HCT116 (cell line): Measurements from ENCODE around the gene RAB21. TPM values are rescaled to one million over a fixed set of nuclear protein-coding genes. Genes with fewer than 3 reads are reported as not detected.

Source experiments
- ATAC-seq: fragments of 200-7000 bp; cut with Tn5 transposase; 2 replicates; pipeline ENCODE4 v1.9.1; 2020; ENCODE audit warnings: mild to moderate bottlenecking, moderate library complexity
- BruUV-seq: library from RNA; stranded (reverse); fragments of 400-500 nt; replicated peaks from 2 replicates; lab custom pipeline; 2021; lab: Mats Ljungman, UMichigan
- CTCF ChIA-PET: fragments of 300-600 bp; sonication (Branson Sonifier 250); formaldehyde crosslinking; loops from one replicate; lab custom pipeline; 2021; ENCODE audit warnings: antibody characterized with exemption; lab: Charles Lee
- POLR2A ChIA-PET: fragments of 300-600, 350-600 bp; sonication (Branson Sonifier 250); formaldehyde crosslinking; loops from one replicate; lab custom pipeline; 2021; ENCODE audit warnings: antibody characterized with exemption; lab: Charles Lee
- RAD21 ChIA-PET, 2 experiments: fragments of 300-600 bp; sonication (Branson Sonifier 250); formaldehyde crosslinking; loops; one replicate each; lab custom pipeline; 2023; ENCODE audit warnings: low total read pairs in 2 of 2; ENCODE audit not compliant: uncharacterized antibody in 2 of 2, unreplicated experiment in 2 of 2, low non-redundant PET in 1 of 2; lab: Charles Lee
- DNase-seq: peaks from one replicate; pipeline ENCODE4 v3.0.0-alpha.2; 2010; ENCODE audit warnings: low read depth, low spot score
- H2AFZ ChIP-seq: fragments of 200-600 bp; shearing (Covaris generic), sonication (generic); 2 replicates; pipeline ENCODE4 v1.6.1; 2017; ENCODE audit warnings: low read depth, mixed run types, mixed read lengths, antibody characterized with exemption, low read length; ENCODE audit not compliant: poor library complexity, severe bottlenecking
- H3K27ac ChIP-seq: 2 replicates; pipeline ENCODE4 v1.5.1; 2012; ENCODE audit warnings: low read depth, low read length
- H3K27me3 ChIP-seq: fragments of 200-600 bp; sonication (generic); 2 replicates; pipeline ENCODE4 v1.6.1; 2016; ENCODE audit warnings: mixed run types, low read length, mixed read lengths; ENCODE audit not compliant: insufficient read depth
- H3K36me3 ChIP-seq, 2 experiments: fragments of 200-500 bp in 1 of 2; fragments of 200-600 bp in 1 of 2; sonication (Bioruptor generic) in 1 of 2; sonication (generic) in 1 of 2; 2 replicates each; pipeline versions ENCODE4 v1.5.1 to v1.6.1; 2014 to 2016; ENCODE audit warnings: low read length in 2 of 2, inconsistent platforms in 1 of 2, mixed read lengths in 1 of 2, mixed run types in 1 of 2; ENCODE audit not compliant: insufficient read depth in 2 of 2, control insufficient read depth in 1 of 2
- H3K4me1 ChIP-seq, 2 experiments: fragments of 200-600 bp in 1 of 2; sonication (generic) in 1 of 2; 2 replicates each; pipeline versions ENCODE4 v1.5.1 to v1.6.1; 2012 to 2017; ENCODE audit warnings: low read length in 2 of 2, inconsistent platforms in 1 of 2, mild to moderate bottlenecking in 1 of 2, mixed read lengths in 1 of 2, mixed run types in 1 of 2, moderate library complexity in 1 of 2; ENCODE audit not compliant: insufficient read depth in 2 of 2, control insufficient read depth in 1 of 2
- H3K4me2 ChIP-seq: fragments of 200-600 bp; sonication (generic); 2 replicates; pipeline ENCODE4 v1.6.1; 2017; ENCODE audit warnings: mixed run types, low read length, mixed read lengths
- H3K4me3 ChIP-seq, 2 experiments: fragments of 200-600 bp in 1 of 2; sonication (generic) in 1 of 2; replicated peaks in 1 of 2; 2 replicates each; pipeline ENCODE4 v1.5.1; 2011 to 2016; ENCODE audit warnings: low read length in 2 of 2, control low read depth in 1 of 2, low read depth in 1 of 2, mild to moderate bottlenecking in 1 of 2, mixed read lengths in 1 of 2, mixed run types in 1 of 2
- H3K79me2 ChIP-seq: fragments of 200-600 bp; sonication (generic); 2 replicates; pipeline ENCODE4 v1.6.1; 2017; ENCODE audit warnings: mild to moderate bottlenecking, mixed run types, low read length, moderate library complexity, mixed read lengths; ENCODE audit not compliant: insufficient read depth
- H3K9ac ChIP-seq: fragments of 200-600 bp; sonication (generic); 2 replicates; pipeline ENCODE4 v1.6.1; 2016; ENCODE audit warnings: low read length, mixed read lengths
- H3K9me2 ChIP-seq: fragments of 200-600 bp; sonication (generic), shearing (Covaris generic); 2 replicates; pipeline ENCODE4 v1.6.1; 2017; ENCODE audit warnings: mixed run types, mild to moderate bottlenecking, moderate library complexity; ENCODE audit not compliant: insufficient read depth
- H3K9me3 ChIP-seq, 2 experiments: fragments of 200-500 bp in 1 of 2; fragments of 200-600 bp in 1 of 2; sonication (Bioruptor generic) in 1 of 2; sonication (generic) in 1 of 2; 2 replicates each; pipeline ENCODE4 v1.6.1; 2014 to 2017; ENCODE audit warnings: low read length in 2 of 2, mixed read lengths in 2 of 2, inconsistent platforms in 1 of 2, low read depth in 1 of 2, mild to moderate bottlenecking in 1 of 2, mixed run types in 1 of 2, moderate library complexity in 1 of 2; ENCODE audit not compliant: control insufficient read depth in 1 of 2, insufficient read depth in 1 of 2
- H4K20me1 ChIP-seq: fragments of 200-600 bp; sonication (generic), shearing (Covaris generic); 2 replicates; pipeline ENCODE4 v1.6.1; 2017; ENCODE audit warnings: mixed run types, mild to moderate bottlenecking, moderate library complexity; ENCODE audit not compliant: insufficient read depth
- ATF3 ChIP-seq: IDR thresholded peaks from 2 replicates; pipeline ENCODE4 v1.6.1; 2012
- CBX3 ChIP-seq: IDR thresholded peaks from 2 replicates; pipeline ENCODE4 v1.6.1; 2012; ENCODE audit warnings: low read depth
- CEBPB ChIP-seq: IDR thresholded peaks from 2 replicates; pipeline ENCODE4 v1.6.1; 2012; ENCODE audit warnings: low read depth
- CTCF ChIP-seq, 3 experiments: fragments of 200-600 bp in 1 of 3; sonication (generic) in 1 of 3; IDR thresholded peaks in 2 of 3; conservative IDR thresholded peaks in 1 of 3; 2 replicates each; pipeline ENCODE4 v1.5.1; 2012 to 2017; ENCODE audit warnings: low read depth in 2 of 3, low read length in 2 of 3, antibody characterized with exemption in 1 of 3, borderline replicate concordance in 1 of 3, control low read depth in 1 of 3, mild to moderate bottlenecking in 1 of 3, mixed read lengths in 1 of 3, mixed run types in 1 of 3, moderate library complexity in 1 of 3; ENCODE audit not compliant: insufficient read depth in 1 of 3
- ELF1 ChIP-seq: IDR thresholded peaks from 2 replicates; pipeline ENCODE4 v1.6.1; 2012; ENCODE audit warnings: low read depth, borderline replicate concordance
- EZH2phosphoT487 ChIP-seq: fragments of 200-600 bp; IDR thresholded peaks from 2 replicates; pipeline ENCODE4 v1.6.1; 2018; ENCODE audit warnings: antibody characterized with exemption, borderline replicate concordance
- FOSL1 ChIP-seq: IDR thresholded peaks from 2 replicates; pipeline ENCODE4 v1.6.1; 2012; ENCODE audit warnings: low read depth
- JUND ChIP-seq: IDR thresholded peaks from 2 replicates; pipeline ENCODE4 v1.6.1; 2012
- MAX ChIP-seq: IDR thresholded peaks from 2 replicates; pipeline ENCODE4 v1.6.1; 2012
- POLR2A ChIP-seq: IDR thresholded peaks from 2 replicates; pipeline ENCODE4 v1.7.0; 2011; ENCODE audit warnings: borderline replicate concordance; ENCODE audit not compliant: insufficient read depth, insufficient read length; ENCODE audit errors: extremely low read depth
- POLR2AphosphoS5 ChIP-seq: IDR thresholded peaks from 2 replicates; pipeline ENCODE4 v1.6.1; 2011; ENCODE audit warnings: mild to moderate bottlenecking, low read depth, low read length, moderate library complexity
- RAD21 ChIP-seq: IDR thresholded peaks from 2 replicates; pipeline ENCODE4 v1.6.1; 2012; ENCODE audit warnings: low read depth, mild to moderate bottlenecking
- REST ChIP-seq: IDR thresholded peaks from 2 replicates; pipeline ENCODE4 v1.6.1; 2012; ENCODE audit warnings: low read depth
- SIN3A ChIP-seq: IDR thresholded peaks from 2 replicates; pipeline ENCODE4 v1.6.1; 2012; ENCODE audit warnings: low read depth
- SP1 ChIP-seq: IDR thresholded peaks from 2 replicates; pipeline ENCODE4 v1.6.1; 2012; ENCODE audit warnings: low read depth
- SRF ChIP-seq: IDR thresholded peaks from 2 replicates; pipeline ENCODE4 v1.6.1; 2012; ENCODE audit warnings: low read depth
- YY1 ChIP-seq: IDR thresholded peaks from 2 replicates; pipeline ENCODE4 v1.6.1; 2011; ENCODE audit warnings: low read length, low read depth, moderate library complexity, mild to moderate bottlenecking; ENCODE audit not compliant: insufficient replicate concordance; ENCODE audit errors: extremely low read depth
- ZBTB33 ChIP-seq: IDR thresholded peaks from 2 replicates; pipeline ENCODE4 v1.6.1; 2011; ENCODE audit warnings: mild to moderate bottlenecking, low read length, moderate library complexity; ENCODE audit not compliant: insufficient replicate concordance; ENCODE audit errors: extremely low read depth
- ZFX ChIP-seq: fragments of 450-650 bp; IDR thresholded peaks from 2 replicates; pipeline ENCODE4 v1.6.1; 2017
- ZNF274 ChIP-seq: fragments of 200-500 bp; sonication (Bioruptor generic); IDR thresholded peaks from 2 replicates; pipeline ENCODE4 v1.6.1; 2014; ENCODE audit warnings: mild to moderate bottlenecking, low read depth, low read length, inconsistent platforms
- intact Hi-C: fragments of 100-400 bp; cut with micrococcal nuclease; formaldehyde crosslinking; loops from 2 replicates; pipeline ENCODE4 v1.10.0; 2022
- total RNA-seq: library from RNA; stranded (reverse); gene quantifications from one replicate; pipeline ENCODE4 v1.2.1, GENCODE V29; 2021; ENCODE audit not compliant: unreplicated experiment

RAB21 gene
- total RNA-seq, 1 experiment from 2014 or later: 57.1 TPM

- BruUV-seq: no TSS peak
- peak overlapping the region; percentile 77 to 81 for H3K4me3 ChIP-seq
- TF ChIP-seq FOSL1: peak; percentile 52; the same call in 1 of the 2 replicates
- no peak for TF ChIP-seq ATF3
- TF ChIP-seq SRF: no peak
- peak; percentile 32; the same call in 1 of the 2 replicates for TF ChIP-seq CEBPB
- no peak for TF ChIP-seq POLR2AphosphoS5
- TF ChIP-seq CTCF (IDR thresholded peaks at IDR 0.05 in 2 of 3, conservative IDR thresholded peaks at IDR 0.05 in 1 of 3; ENCODE audit: borderline replicate concordance in 1 of 3, insufficient read depth in 1 of 3, low read depth in 2 of 3, low read length in 2 of 3): no peak
- TF ChIP-seq ZBTB33: no peak
- TF ChIP-seq SP1: no peak
- no peak for TF ChIP-seq POLR2A
- 0 out of 2 replicates have a peak, but pooled peaks have one; percentile 42 for TF ChIP-seq SIN3A
- no peak for TF ChIP-seq RAD21
- TF ChIP-seq EZH2phosphoT487: no peak
- TF ChIP-seq CBX3: no peak
- TF ChIP-seq REST: no peak
- no peak for TF ChIP-seq ELF1
- no peak for TF ChIP-seq MAX
- peak; percentile 54 for TF ChIP-seq JUND
- no peak for TF ChIP-seq ZNF274
- no peak for TF ChIP-seq YY1
- no peak for TF ChIP-seq ZFX
Measured at GRCh38 chr12:71840231-71840847, 85.7 kb downstream of the RAB21 start.

More at GRCh38 chr12:71840231-71840847, 85.7 kb downstream of the RAB21 start:
- RAD21 ChIA-PET: no interaction called here
- ATAC-seq (peak; percentile 19; the same call in 1 of the 2 replicates), DNase-seq (peak; percentile 23)
- peaks cover 11 to 19% of the 10 kb centered on the region in 2 experiments for H3K4me1 ChIP-seq
- H3K79me2 ChIP-seq: peaks cover 58% of the 10 kb centered on the region
- H3K9me2 ChIP-seq: no peaks in the 10 kb centered on the region
- H3K9ac ChIP-seq: peak overlapping the region; percentile 88
- peak overlapping the region; percentile 84 for H3K4me2 ChIP-seq
- CTCF ChIA-PET: no interaction called here
- intact Hi-C loops: no loop called here
- H3K27ac ChIP-seq: peak overlapping the region; percentile 45; the same call in 1 of the 2 replicates
- no peaks in the 10 kb centered on the region for H4K20me1 ChIP-seq
- H3K9me3 ChIP-seq: no peaks in the 10 kb centered on the region
- no peaks in the 10 kb centered on the region for H3K27me3 ChIP-seq
- no peaks in the 10 kb centered on the region for H3K36me3 ChIP-seq
- peak overlapping the region; percentile 0 for H2AFZ ChIP-seq
- POLR2A ChIA-PET: interaction anchor here (0.6 kb wide), 1 partner anchor 15 kb away, joined by 4 read pairs; no protein-coding TSS in a partner anchor
